Activated CD4-positive, alpha-beta T cell treated with anti-CD3 and anti-CD28 coated beads for 36 hours (primary cell): ENCODE measurements around the gene METTL16. TPM values are rescaled to one million over a fixed set of nuclear protein-coding genes. Genes with fewer than 3 reads are reported as not detected.
"Not testable (repeated sequence)": the region's sequence is repeated elsewhere in the genome, so short reads cannot be mapped to it uniquely, and the experiment has no call there.

Experiments
- ATAC-seq: fragments of 200-7000 bp; cut with Tn5 transposase; one replicate; pipeline ENCODE4 v1.10.0; 2021; ENCODE audit warnings: mild to moderate bottlenecking, moderate library complexity
- CTCF ChIA-PET: fragments of 350-600 bp; sonication (Branson Sonifier 250); formaldehyde crosslinking; loops from one replicate; lab custom pipeline; 2021; ENCODE audit warnings: antibody characterized with exemption; lab: Charles Lee
- POLR2A ChIA-PET: fragments of 350-600 bp; sonication (Branson Sonifier 250); formaldehyde crosslinking; loops from one replicate; lab custom pipeline; 2021; ENCODE audit warnings: antibody characterized with exemption, inconsistent platforms; lab: Charles Lee
- DNase-seq: peaks from one replicate; pipeline ENCODE4 v3.0.0-alpha.2; 2020
- H3K27ac Mint-ChIP-seq: one replicate; pipeline ENCODE4 v1.8.0; 2021; ENCODE audit warnings: mixed read lengths
- H3K27me3 Mint-ChIP-seq: one replicate; pipeline ENCODE4 v1.8.0; 2021; ENCODE audit warnings: mixed read lengths
- H3K36me3 Mint-ChIP-seq: one replicate; pipeline ENCODE4 v1.8.0; 2021; ENCODE audit warnings: low read depth, mixed read lengths
- H3K4me1 Mint-ChIP-seq: one replicate; pipeline ENCODE4 v1.8.0; 2021; ENCODE audit warnings: mixed read lengths
- H3K4me3 Mint-ChIP-seq: one replicate; pipeline ENCODE4 v1.8.0; 2021; ENCODE audit warnings: mild to moderate bottlenecking, moderate library complexity, mixed read lengths
- H3K9me3 Mint-ChIP-seq: one replicate; pipeline ENCODE4 v1.8.0; 2021; ENCODE audit warnings: low read depth, mixed read lengths
- intact Hi-C, 2 experiments: fragments of 100-400 bp; cut with DNase I in 1 of 2; cut with micrococcal nuclease in 1 of 2; formaldehyde crosslinking; loops; one replicate each; pipeline versions ENCODE4 v1.14.2 to v1.15.1; 2022 to 2024; cut with DNase I, micrococcal nuclease
- total RNA-seq, 2 experiments: library from RNA; stranded (reverse); gene quantifications; one replicate each; pipeline ENCODE4 v1.2.3, GENCODE V29; 2021

Gene METTL16
- total RNA-seq, 2 experiments from 2014 or later = 50.1 to 61.6 TPM

- CTCF ChIA-PET, H3K27ac Mint-ChIP-seq, H3K4me1 Mint-ChIP-seq, intact Hi-C loops, POLR2A ChIA-PET, DNase-seq, H3K27me3 Mint-ChIP-seq, H3K9me3 Mint-ChIP-seq, H3K36me3 Mint-ChIP-seq, ATAC-seq, H3K4me3 Mint-ChIP-seq: not testable (repeated sequence)
Measured at GRCh38 chr17:2537579-2537978, 25.9 kb upstream of the METTL16 start.

DNA sequence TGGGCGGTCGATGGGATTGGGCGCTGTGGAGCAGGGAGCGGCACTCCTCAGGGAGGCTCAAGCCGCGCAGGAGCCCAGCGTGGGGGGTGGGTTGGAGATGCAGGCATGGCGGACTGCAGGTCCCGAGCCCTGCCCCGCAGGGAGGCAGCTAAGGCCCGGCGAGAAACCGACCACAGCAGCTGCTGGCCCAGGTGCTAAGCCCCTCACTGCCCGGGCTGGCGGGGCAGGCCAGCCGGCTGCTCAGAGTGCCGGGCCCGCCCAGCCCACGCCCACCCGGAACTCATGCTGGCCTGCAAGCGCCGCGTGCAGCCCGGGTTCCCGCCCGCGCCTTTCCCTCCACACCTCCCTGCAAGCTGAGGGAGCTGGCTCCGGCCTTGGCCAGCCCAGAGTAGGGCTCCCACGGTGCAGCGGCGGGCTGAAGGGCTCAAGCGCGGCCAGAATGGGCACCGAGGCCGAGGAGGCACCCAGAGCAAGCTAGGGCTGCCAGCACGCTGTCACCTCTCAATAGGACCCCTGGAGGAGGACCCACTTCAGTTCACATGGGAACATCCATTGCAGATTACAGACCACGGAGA lies 20.5 kb upstream of the METTL16 start:
- H3K36me3 Mint-ChIP-seq = no peaks in the 10 kb centered on the region
- POLR2A ChIA-PET = no interaction called here
- CTCF ChIA-PET = interaction anchor here (0.6 to 0.9 kb wide), 2 partner anchors 150 to 267 kb away, joined by 3 read pairs; no protein-coding TSS in a partner anchor

GRCh38 chr17:2531243-2531954 lies 19.7 kb upstream of the METTL16 start:
- DNase-seq (peak; percentile 24), ATAC-seq (peak; percentile 81)
- H3K36me3 Mint-ChIP-seq, H3K27me3 Mint-ChIP-seq, intact Hi-C loops, H3K9me3 Mint-ChIP-seq, H3K4me1 Mint-ChIP-seq: not testable (repeated sequence)
- peak overlapping the region; percentile 19 for H3K4me3 Mint-ChIP-seq
- ChIA-PET CTCF (interaction anchor here (0.9 kb wide), 1 partner anchor 115 kb away, joined by 3 read pairs; no protein-coding TSS in a partner anchor), POLR2A (interaction anchor here (1.1 kb wide), 1 partner anchor 20 kb away, joined by 5 read pairs; the partner anchor contains the start of gene METTL16)
- H3K27ac Mint-ChIP-seq = peak overlapping the region; percentile 51

More for the DNA sequence above, 20.5 kb upstream of the METTL16 start:
- Mint-ChIP-seq H3K9me3 (peaks cover 3% of the 10 kb centered on the region), H3K4me3 (no peak overlapping the region), H3K27me3 (no peaks in the 10 kb centered on the region), H3K27ac (no peak overlapping the region), H3K4me1 (peaks cover 8% of the 10 kb centered on the region)
- ATAC-seq (no peak), DNase-seq (no peak)
- intact Hi-C loops = no loop called here

GRCh38 chr17:2521775-2522410 lies 10.2 kb upstream of the METTL16 start:
- intact Hi-C loops, H3K27ac Mint-ChIP-seq: not testable (repeated sequence)

GRCh38 chr17:2521257-2521656 lies 9.6 kb upstream of the METTL16 start:
- intact Hi-C loops = no loop called here
- no peaks in the 10 kb centered on the region for H3K9me3 Mint-ChIP-seq
- POLR2A ChIA-PET = interaction anchor here (0.6 kb wide), 1 partner anchor 153 kb away, joined by 3 read pairs; no protein-coding TSS in a partner anchor

More at GRCh38 chr17:2521775-2522410, 10.2 kb upstream of the METTL16 start:
- DNase-seq, H3K4me3 Mint-ChIP-seq, ATAC-seq, H3K27me3 Mint-ChIP-seq, POLR2A ChIA-PET, H3K9me3 Mint-ChIP-seq, H3K4me1 Mint-ChIP-seq, H3K36me3 Mint-ChIP-seq: not testable (repeated sequence)
- CTCF ChIA-PET = interaction anchor here (0.6 kb wide), 1 partner anchor 415 kb away, joined by 4 read pairs; no protein-coding TSS in a partner anchor

DNA sequence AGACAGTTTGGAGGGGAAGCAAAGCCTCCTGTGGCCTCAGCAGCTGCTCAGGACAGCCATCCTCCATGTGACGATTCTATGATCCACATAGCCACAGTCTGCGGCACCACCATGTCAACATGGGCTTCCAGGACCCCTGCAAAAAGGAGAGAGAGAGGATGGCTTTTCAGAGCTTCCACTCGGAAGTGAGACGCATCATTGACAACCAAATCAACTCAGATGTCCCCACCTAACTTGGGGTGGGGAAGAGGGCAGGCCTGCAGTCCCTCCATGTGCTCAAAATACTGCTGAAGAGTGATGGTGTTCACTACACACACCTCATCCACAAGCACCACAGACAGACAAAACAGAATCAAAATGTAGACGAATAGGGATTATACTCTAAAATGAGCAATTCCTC lies 5.9 kb upstream of the METTL16 start:
- Mint-ChIP-seq H3K27ac (no peak overlapping the region), H3K4me1 (peaks cover 3% of the 10 kb centered on the region), H3K27me3 (no peaks in the 10 kb centered on the region), H3K4me3 (no peak overlapping the region), H3K36me3 (no peaks in the 10 kb centered on the region), H3K9me3 (no peaks in the 10 kb centered on the region)
- ChIA-PET CTCF (interaction anchor here (0.6 kb wide), 1 partner anchor 28 kb away, joined by 4 read pairs; no protein-coding TSS in a partner anchor), POLR2A (interaction anchor here (0.6 kb wide), 1 partner anchor 218 kb away, joined by 3 read pairs; no protein-coding TSS in a partner anchor)
- intact Hi-C loops = loop anchor here in 1 of 2 experiments (10.0 kb wide), 1 partner anchor 157 kb away; no protein-coding TSS in a partner anchor
- DNase-seq (no peak), ATAC-seq (no peak)

More at GRCh38 chr17:2521257-2521656, 9.6 kb upstream of the METTL16 start:
- CTCF ChIA-PET = no interaction called here
- no peak overlapping the region for H3K27ac Mint-ChIP-seq
- ATAC-seq = no peak
- no peaks in the 10 kb centered on the region for H3K36me3 Mint-ChIP-seq
- no peak for DNase-seq
- no peaks in the 10 kb centered on the region for H3K4me1 Mint-ChIP-seq
- H3K4me3 Mint-ChIP-seq = no peak overlapping the region
- no peaks in the 10 kb centered on the region for H3K27me3 Mint-ChIP-seq

GRCh38 chr17:2511138-2511461 lies 588 bp downstream of the METTL16 start:
- DNase-seq (no peak), ATAC-seq (no peak)
- no peaks in the 10 kb centered on the region for H3K9me3 Mint-ChIP-seq
- intact Hi-C loops = loop anchor here (1.0 to 10.0 kb wide), 9 partner anchors 82 to 1126 kb away; partner anchors contain the start of genes PAFAH1B1 (in 2 of the 2), CLUH (in 1 of the 2), CTNS (in 1 of the 2) and MNT (in 1 of the 2)
- H3K27me3 Mint-ChIP-seq = no peaks in the 10 kb centered on the region
- H3K4me3 Mint-ChIP-seq = no peak overlapping the region
- peaks cover 17% of the 10 kb centered on the region for H3K4me1 Mint-ChIP-seq
- H3K36me3 Mint-ChIP-seq = peaks cover 12% of the 10 kb centered on the region
- no peak overlapping the region for H3K27ac Mint-ChIP-seq
- POLR2A ChIA-PET = interaction anchor here (0.6 to 1.5 kb wide), 7 partner anchors 19 to 396 kb away, joined by 3 to 8 read pairs (median 4); no protein-coding TSS in a partner anchor
- CTCF ChIA-PET = interaction anchor here (0.5 to 1.5 kb wide), 7 partner anchors 12 to 790 kb away, joined by 3 to 4 read pairs (median 3); no protein-coding TSS in a partner anchor

- Mint-ChIP-seq H3K9me3 (no peaks in the 10 kb centered on the region), H3K27me3 (no peaks in the 10 kb centered on the region), H3K4me1 (peaks cover 23% of the 10 kb centered on the region), H3K27ac (no peak overlapping the region), H3K4me3 (no peak overlapping the region), H3K36me3 (peaks cover 17% of the 10 kb centered on the region)
- DNase-seq = peak; percentile 21
- CTCF ChIA-PET = interaction anchor here (0.6 to 1.5 kb wide), 7 partner anchors 13 to 788 kb away, joined by 3 to 5 read pairs (median 3); no protein-coding TSS in a partner anchor
- POLR2A ChIA-PET = interaction anchor here (0.6 to 1.5 kb wide), 5 partner anchors 20 to 1633 kb away, joined by 3 to 10 read pairs (median 5); no protein-coding TSS in a partner anchor
- ATAC-seq = no peak
- intact Hi-C loops = loop anchor here in 1 of 2 experiments (2.0 to 10.0 kb wide), 5 partner anchors 110 to 1127 kb away; partner anchors contain the start of genes CTNS, MNT, RILP and SCARF1
Measured at GRCh38 chr17:2510559-2510958, 1.1 kb downstream of the METTL16 start.

GRCh38 chr17:2508035-2508434 lies 3.7 kb downstream of the METTL16 start:
- no peak for DNase-seq
- ChIA-PET POLR2A (no interaction called here), CTCF (no interaction called here)
- ATAC-seq = no peak
- H3K27ac Mint-ChIP-seq = peak overlapping the region; percentile 63
- H3K4me1 Mint-ChIP-seq = peaks cover 27% of the 10 kb centered on the region
- H3K36me3 Mint-ChIP-seq = peaks cover 25% of the 10 kb centered on the region
- no peaks in the 10 kb centered on the region for H3K27me3 Mint-ChIP-seq
- intact Hi-C loops = no loop called here
- H3K9me3 Mint-ChIP-seq = peaks cover 3% of the 10 kb centered on the region
- H3K4me3 Mint-ChIP-seq = no peak overlapping the region

GRCh38 chr17:2507015-2507414 lies 4.7 kb downstream of the METTL16 start:
- H3K4me3 Mint-ChIP-seq, H3K27me3 Mint-ChIP-seq, H3K27ac Mint-ChIP-seq, CTCF ChIA-PET, H3K9me3 Mint-ChIP-seq, POLR2A ChIA-PET, ATAC-seq, DNase-seq, intact Hi-C loops: not testable (repeated sequence)
- H3K36me3 Mint-ChIP-seq = peaks cover 30% of the 10 kb centered on the region
- peaks cover 26% of the 10 kb centered on the region for H3K4me1 Mint-ChIP-seq

DNA sequence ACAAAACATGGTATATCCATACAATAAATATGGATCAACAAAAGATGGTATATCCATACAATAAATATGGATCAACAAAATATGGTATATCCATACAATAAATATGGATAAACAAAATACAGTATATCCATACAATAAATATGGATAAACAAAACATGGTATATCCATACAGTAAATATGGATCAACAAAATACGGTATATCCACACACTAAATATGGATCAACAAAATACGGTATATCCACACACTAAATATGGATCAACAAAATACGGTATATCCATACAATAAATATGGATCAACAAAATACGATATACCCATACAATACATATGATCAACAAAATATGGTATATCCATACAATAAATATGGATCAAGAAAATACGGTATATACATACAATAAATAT lies 8.1 kb downstream of the METTL16 start:
- Mint-ChIP-seq H3K27me3 (no peaks in the 10 kb centered on the region), H3K9me3 (peaks cover 3% of the 10 kb centered on the region), H3K36me3 (peaks cover 45% of the 10 kb centered on the region), H3K4me1 (peaks cover 20% of the 10 kb centered on the region), H3K4me3 (no peak overlapping the region), H3K27ac (no peak overlapping the region)
- ATAC-seq (no peak), DNase-seq (no peak)
- CTCF ChIA-PET = interaction anchor here (1.3 kb wide), 1 partner anchor 15 kb away, joined by 3 read pairs; no protein-coding TSS in a partner anchor
- POLR2A ChIA-PET = no interaction called here
- intact Hi-C loops = no loop called here
